MM.1S (cell line): ENCODE data around the gene SLC23A2.

Source experiments
- DNase-seq: peaks from one replicate; pipeline ENCODE4 v3.0.0-alpha.2; 2015
- H2AFZ ChIP-seq: fragments of 300-600 bp; sonication (generic); 2 replicates; pipeline ENCODE4 v1.6.0; 2016; ENCODE audit warnings: antibody characterized with exemption, low read length
- H3F3A ChIP-seq: fragments of 300-600 bp; sonication (generic); 2 replicates; pipeline ENCODE4 v1.6.1; 2016; ENCODE audit warnings: mild to moderate bottlenecking, antibody characterized with exemption, low read length, moderate library complexity, mixed read lengths; ENCODE audit not compliant: insufficient read depth
- H3K27ac ChIP-seq: fragments of 300-600 bp; sonication (generic); 2 replicates; pipeline ENCODE4 v1.5.1; 2016; ENCODE audit warnings: mild to moderate bottlenecking, low read length
- H3K27me3 ChIP-seq: fragments of 300-600 bp; sonication (generic); replicated peaks from 2 replicates; pipeline ENCODE4 v1.6.0; 2016; ENCODE audit warnings: low read length; ENCODE audit not compliant: insufficient read depth
- H3K36me3 ChIP-seq: fragments of 300-600 bp; sonication (generic); replicated peaks from 2 replicates; pipeline ENCODE4 v1.6.1; 2016; ENCODE audit warnings: mild to moderate bottlenecking, low read length, mixed read lengths; ENCODE audit not compliant: insufficient read depth
- H3K4me1 ChIP-seq: fragments of 300-600 bp; sonication (generic); 2 replicates; pipeline ENCODE4 v1.6.1; 2016; ENCODE audit warnings: low read length, mixed read lengths
- H3K4me2 ChIP-seq: fragments of 300-600 bp; sonication (generic); 2 replicates; pipeline ENCODE4 v1.6.0; 2016; ENCODE audit warnings: low read depth, low read length
- H3K4me3 ChIP-seq: fragments of 300-600 bp; sonication (generic); 2 replicates; pipeline ENCODE4 v1.5.1; 2016; ENCODE audit warnings: low read length, mixed read lengths
- H3K79me2 ChIP-seq: fragments of 300-600 bp; sonication (generic); 2 replicates; pipeline ENCODE4 v1.6.1; 2016; ENCODE audit warnings: mixed run types, low read length, mixed read lengths
- H3K9ac ChIP-seq: fragments of 300-600 bp; sonication (generic); 2 replicates; pipeline ENCODE4 v1.6.1; 2016; ENCODE audit warnings: low read length, mixed read lengths
- H3K9me2 ChIP-seq: fragments of 300-600 bp; sonication (generic); replicated peaks from 2 replicates; pipeline ENCODE4 v1.6.1; 2016; ENCODE audit warnings: mild to moderate bottlenecking, low read length, mixed read lengths; ENCODE audit not compliant: insufficient read depth
- H3K9me3 ChIP-seq: fragments of 300-600 bp; sonication (generic); replicated peaks from 2 replicates; pipeline ENCODE4 v1.6.1; 2016; ENCODE audit warnings: mild to moderate bottlenecking, low read length, mixed read lengths; ENCODE audit not compliant: insufficient read depth
- H4K20me1 ChIP-seq: fragments of 300-600 bp; sonication (generic); 2 replicates; pipeline ENCODE4 v1.6.1; 2016; ENCODE audit warnings: mild to moderate bottlenecking, low read length, moderate library complexity, mixed read lengths; ENCODE audit not compliant: insufficient read depth
- CTCF ChIP-seq: fragments of 300-600 bp; sonication (generic); IDR thresholded peaks from 2 replicates; pipeline ENCODE4 v1.5.1; 2016; ENCODE audit warnings: antibody characterized with exemption, low read length, mixed read lengths
- EZH2 ChIP-seq: fragments of 300-600 bp; sonication (generic); optimal IDR thresholded peaks from 2 replicates; pipeline ENCODE3; 2017; ENCODE audit warnings: low read depth, mild to moderate bottlenecking, antibody characterized with exemption, low read length, mixed read lengths
- EZH2phosphoT487 ChIP-seq: fragments of 300-600 bp; sonication (generic); IDR thresholded peaks from 2 replicates; pipeline ENCODE4 v1.6.1; 2018; ENCODE audit warnings: antibody characterized with exemption, low read length

The SLC23A2 gene

GRCh38 chr20:5003626-5004025 is 2.3 kb upstream of the SLC23A2 start:
- peaks cover 9% of the 10 kb centered on the region for H3K4me1 ChIP-seq
- H3F3A ChIP-seq = peaks cover 9% of the 10 kb centered on the region
- no peak overlapping the region for H2AFZ ChIP-seq
- no peak overlapping the region for H3K4me3 ChIP-seq
- TF ChIP-seq EZH2phosphoT487 (no peak), CTCF (no peak), EZH2 (no peak)
- no peaks in the 10 kb centered on the region for H4K20me1 ChIP-seq
- DNase-seq = no peak
- H3K4me2 ChIP-seq = no peak overlapping the region
- no peak overlapping the region for H3K9ac ChIP-seq
- no peaks in the 10 kb centered on the region for H3K9me3 ChIP-seq
- no peaks in the 10 kb centered on the region for H3K9me2 ChIP-seq
- no peak overlapping the region for H3K27ac ChIP-seq
- H3K27me3 ChIP-seq = no peaks in the 10 kb centered on the region
- no peaks in the 10 kb centered on the region for H3K36me3 ChIP-seq
- H3K79me2 ChIP-seq = peaks cover 22% of the 10 kb centered on the region

- Histone ChIP-seq H3K9ac (no peak overlapping the region; the same call in 1 of the 2 replicates), H3K36me3 (no peaks in the 10 kb centered on the region), H3K27ac (no peak overlapping the region)
These were observed 735 bp upstream of the SLC23A2 start for GRCh38 chr20:5002077-5002413.

GRCh38 chr20:5000263-5001173 is 792 bp downstream of the SLC23A2 start:
- Histone ChIP-seq H2AFZ (peak overlapping the region; percentile 66), H3K4me2 (peak overlapping the region; percentile 98), H3K9me2 (no peaks in the 10 kb centered on the region), H3K79me2 (peaks cover 51% of the 10 kb centered on the region), H3K9ac (peak overlapping the region; percentile 71), H3K36me3 (no peaks in the 10 kb centered on the region), H3K27me3 (no peaks in the 10 kb centered on the region), H3K4me1 (peaks cover 9% of the 10 kb centered on the region), H3K4me3 (peak overlapping the region; percentile 85), H3K27ac (peak overlapping the region; percentile 12; the same call in 1 of the 2 replicates), H3K9me3 (no peaks in the 10 kb centered on the region), H3F3A (peaks cover 9% of the 10 kb centered on the region), H4K20me1 (no peaks in the 10 kb centered on the region)
- TF ChIP-seq CTCF = no peak
- no peak for TF ChIP-seq EZH2
- TF ChIP-seq EZH2phosphoT487 = no peak
- DNase-seq = peak; percentile 27

More at GRCh38 chr20:5002077-5002413, 735 bp upstream of the SLC23A2 start:
- H3K4me1 ChIP-seq = peaks cover 9% of the 10 kb centered on the region
- TF ChIP-seq EZH2 = no peak
- TF ChIP-seq CTCF = no peak
- TF ChIP-seq EZH2phosphoT487 = no peak
- no peaks in the 10 kb centered on the region for H3K27me3 ChIP-seq
- peak overlapping the region; percentile 83 for H3K4me2 ChIP-seq
- DNase-seq = peak; percentile 27
- H3K4me3 ChIP-seq = peak overlapping the region; percentile 80
- H3K9me2 ChIP-seq = no peaks in the 10 kb centered on the region
- H3K79me2 ChIP-seq = peaks cover 38% of the 10 kb centered on the region
- peak overlapping the region; percentile 99 for H2AFZ ChIP-seq
- H3K9me3 ChIP-seq = no peaks in the 10 kb centered on the region
- H3F3A ChIP-seq = peaks cover 9% of the 10 kb centered on the region
- H4K20me1 ChIP-seq = no peaks in the 10 kb centered on the region
